ENCODE measurements around the gene BCL2L11. TPM values are rescaled to one million over a fixed set of nuclear protein-coding genes. Genes with fewer than 3 reads are reported as not detected.

BCL2L11 gene
- total and polyA plus RNA-seq, 9 of the 15 experiments (the other 6 are each of a cell fraction or from before 2014, with no cell fraction given), result 2.2 to 18.8 (median 5.0) TPM

DNA sequence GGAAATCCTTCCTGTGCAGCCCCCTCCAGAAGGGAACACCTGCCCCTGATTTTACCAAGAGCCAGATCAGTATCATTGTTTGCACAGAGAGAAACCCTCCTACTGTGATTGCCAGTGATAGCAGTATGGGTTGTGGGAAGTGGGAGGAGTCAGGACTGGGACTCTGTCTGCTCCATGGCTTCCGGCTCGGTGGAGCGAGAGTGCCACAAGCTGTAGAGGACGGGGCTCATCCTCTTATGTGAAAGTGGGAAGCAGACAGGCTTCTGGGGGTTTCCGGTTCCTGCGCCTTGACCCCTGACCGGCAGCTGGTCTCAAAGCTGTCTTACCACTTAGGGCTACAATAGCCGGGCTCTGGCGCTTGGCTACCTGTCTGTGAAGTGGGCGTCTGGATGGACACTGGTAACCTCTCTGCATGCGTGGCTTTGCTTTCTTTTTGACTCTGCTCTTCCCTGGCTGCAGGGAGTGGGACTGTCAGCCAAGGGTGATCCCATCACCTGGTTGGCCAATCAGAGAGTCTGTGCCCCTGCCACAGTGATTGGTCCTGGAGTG lies 79.7 kb downstream of the BCL2L11 start (continued):
- TF ChIP-seq, protein P1, sequence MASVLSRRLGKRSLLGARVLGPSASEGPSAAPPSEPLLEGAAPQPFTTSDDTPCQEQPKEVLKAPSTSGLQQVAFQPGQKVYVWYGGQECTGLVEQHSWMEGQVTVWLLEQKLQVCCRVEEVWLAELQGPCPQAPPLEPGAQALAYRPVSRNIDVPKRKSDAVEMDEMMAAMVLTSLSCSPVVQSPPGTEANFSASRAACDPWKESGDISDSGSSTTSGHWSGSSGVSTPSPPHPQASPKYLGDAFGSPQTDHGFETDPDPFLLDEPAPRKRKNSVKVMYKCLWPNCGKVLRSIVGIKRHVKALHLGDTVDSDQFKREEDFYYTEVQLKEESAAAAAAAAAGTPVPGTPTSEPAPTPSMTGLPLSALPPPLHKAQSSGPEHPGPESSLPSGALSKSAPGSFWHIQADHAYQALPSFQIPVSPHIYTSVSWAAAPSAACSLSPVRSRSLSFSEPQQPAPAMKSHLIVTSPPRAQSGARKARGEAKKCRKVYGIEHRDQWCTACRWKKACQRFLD (CRISPR knock-in tag; IDR thresholded peaks at IDR 0.05), result no peak
- no peak for TF ChIP-seq ZNF77 (CRISPR knock-in tag; IDR thresholded peaks at IDR 0.05)
- TF ChIP-seq ZEB2 (IDR thresholded peaks at IDR 0.05), result no peak
- TF ChIP-seq, protein P2, sequence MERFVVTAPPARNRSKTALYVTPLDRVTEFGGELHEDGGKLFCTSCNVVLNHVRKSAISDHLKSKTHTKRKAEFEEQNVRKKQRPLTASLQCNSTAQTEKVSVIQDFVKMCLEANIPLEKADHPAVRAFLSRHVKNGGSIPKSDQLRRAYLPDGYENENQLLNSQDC (CRISPR knock-in tag; IDR thresholded peaks at IDR 0.05), result no peak

DNA sequence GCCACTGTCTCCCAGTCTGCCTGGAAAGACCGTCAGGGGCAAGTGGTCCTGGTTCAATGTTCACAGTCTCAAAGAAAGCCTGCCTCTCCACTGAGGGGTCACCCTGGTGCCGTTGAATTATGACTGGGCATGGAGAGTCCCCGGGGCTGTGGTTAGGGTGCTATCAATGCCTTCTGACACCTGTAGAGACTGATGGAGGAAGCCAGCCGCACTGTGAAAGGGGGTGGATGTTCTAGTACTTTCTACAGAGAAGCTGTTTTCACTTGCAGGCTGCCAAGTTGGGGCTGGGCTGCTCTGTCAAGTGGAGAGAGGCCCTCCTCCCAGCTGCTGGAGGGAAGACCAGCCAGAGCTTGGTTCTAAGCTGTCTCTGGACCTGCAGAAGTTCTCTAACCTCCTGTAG lies 80.5 kb downstream of the BCL2L11 start:
- H3K27ac ChIP-seq (ENCODE audit: extremely low read depth, low read depth, low read length), result no peak overlapping the region
- BruUV-seq (replicated peaks), result no TSS peak
- H3K79me2 ChIP-seq (ENCODE audit: control insufficient read depth, insufficient read depth, low read length), result no peaks in the 10 kb centered on the region
- ChIA-PET POLR2A (no interaction called here), CTCF (ENCODE audit: low intra/inter-chr PET ratio) (no interaction called here)
- no peak overlapping the region for H3K4me2 ChIP-seq (ENCODE audit: insufficient read depth, low read length)
- no peak overlapping the region for H3K4me3 ChIP-seq
- no peaks in the 10 kb centered on the region for H3K9me3 ChIP-seq (replicated peaks; ENCODE audit: control insufficient read depth, insufficient read depth, low read depth, low read length)
- peaks cover 5% of the 10 kb centered on the region; the same call in 1 of the 3 replicates for H3K36me3 ChIP-seq (ENCODE audit: control insufficient read depth, insufficient read depth, low read length)
- WGBS (ENCODE audit: insufficient coverage, low coverage, missing lambda C conversion rate), result 64% methylated on average over 4 of the region's 4 CpGs
- H2AFZ ChIP-seq (ENCODE audit: low read depth, low read length), result no peak overlapping the region
- intact Hi-C loops (cut with micrococcal nuclease) (no loop called here), in situ Hi-C loops (cut with MboI) (no loop called here)
- H3K9me1 ChIP-seq (ENCODE audit: control insufficient read depth, insufficient read depth, low read length), result no peaks in the 10 kb centered on the region
- ATAC-seq, result peak; percentile 33; the same call in 2 of the 3 replicates
- H3K27me3 ChIP-seq (ENCODE audit: control insufficient read depth in 2 of 2, insufficient read depth in 2 of 2, low read length in 2 of 2), result no peaks in the 10 kb centered on the region
- peak; percentile 29 for FAIRE-seq
- no peak overlapping the region for H3K9ac ChIP-seq (ENCODE audit: insufficient read depth in 1 of 2, low read depth in 2 of 2, low read length in 2 of 2)
- no peaks in the 10 kb centered on the region; the same call in 1 of the 2 replicates for H4K20me1 ChIP-seq (replicated peaks; ENCODE audit: control insufficient read depth, insufficient read depth, low read length)
- DNase-seq (ENCODE audit: extremely low read depth in 1 of 4, low spot score in 3 of 4), result no peak
- no peaks in the 10 kb centered on the region for H3K4me1 ChIP-seq (replicated peaks in 1 of 2; ENCODE audit: control insufficient read depth in 2 of 2, insufficient read depth in 2 of 2, low read length in 2 of 2)
- TF ChIP-seq ZKSCAN1 (IDR thresholded peaks at IDR 0.05; ENCODE audit: low read depth, low read length), result no peak
- TF ChIP-seq, protein P3, sequence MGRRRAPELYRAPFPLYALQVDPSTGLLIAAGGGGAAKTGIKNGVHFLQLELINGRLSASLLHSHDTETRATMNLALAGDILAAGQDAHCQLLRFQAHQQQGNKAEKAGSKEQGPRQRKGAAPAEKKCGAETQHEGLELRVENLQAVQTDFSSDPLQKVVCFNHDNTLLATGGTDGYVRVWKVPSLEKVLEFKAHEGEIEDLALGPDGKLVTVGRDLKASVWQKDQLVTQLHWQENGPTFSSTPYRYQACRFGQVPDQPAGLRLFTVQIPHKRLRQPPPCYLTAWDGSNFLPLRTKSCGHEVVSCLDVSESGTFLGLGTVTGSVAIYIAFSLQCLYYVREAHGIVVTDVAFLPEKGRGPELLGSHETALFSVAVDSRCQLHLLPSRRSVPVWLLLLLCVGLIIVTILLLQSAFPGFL (CRISPR knock-in tag; IDR thresholded peaks at IDR 0.05), result no peak
- TF ChIP-seq TAF7 (tag; IDR thresholded peaks at IDR 0.05), result no peak
- TF ChIP-seq, protein P4, sequence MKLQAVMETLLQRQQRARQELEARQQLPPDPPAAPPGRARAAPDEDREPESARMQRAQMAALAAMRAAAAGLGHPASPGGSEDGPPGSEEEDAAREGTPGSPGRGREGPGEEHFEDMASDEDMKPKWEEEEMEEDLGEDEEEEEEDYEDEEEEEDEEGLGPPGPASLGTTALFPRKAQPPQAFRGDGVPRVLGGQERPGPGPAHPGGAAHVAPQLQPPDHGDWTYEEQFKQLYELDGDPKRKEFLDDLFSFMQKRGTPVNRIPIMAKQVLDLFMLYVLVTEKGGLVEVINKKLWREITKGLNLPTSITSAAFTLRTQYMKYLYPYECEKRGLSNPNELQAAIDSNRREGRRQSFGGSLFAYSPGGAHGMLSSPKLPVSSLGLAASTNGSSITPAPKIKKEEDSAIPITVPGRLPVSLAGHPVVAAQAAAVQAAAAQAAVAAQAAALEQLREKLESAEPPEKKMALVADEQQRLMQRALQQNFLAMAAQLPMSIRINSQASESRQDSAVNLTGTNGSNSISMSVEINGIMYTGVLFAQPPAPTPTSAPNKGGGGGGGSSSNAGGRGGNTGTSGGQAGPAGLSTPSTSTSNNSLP (IDR thresholded peaks at IDR 0.05; ENCODE audit: borderline replicate concordance, low read depth, low read length), result no peak
- TF ChIP-seq ZNF217 (CRISPR knock-in tag; IDR thresholded peaks at IDR 0.05), result no peak
- TF ChIP-seq ERF (CRISPR knock-in tag; IDR thresholded peaks at IDR 0.05), result no peak
- TF ChIP-seq FOXJ3 (CRISPR knock-in tag; IDR thresholded peaks at IDR 0.05), result no peak
- TF ChIP-seq ZNF124 (CRISPR knock-in tag; IDR thresholded peaks at IDR 0.05), result no peak
- TF ChIP-seq NFIC (IDR thresholded peaks at IDR 0.05), result no peak
- no peak for TF ChIP-seq NCOA1 (IDR thresholded peaks at IDR 0.05; ENCODE audit: low read depth)
- TF ChIP-seq ZNF77 (CRISPR knock-in tag; IDR thresholded peaks at IDR 0.05), result no peak
- no peak for TF ChIP-seq CC2D1A (IDR thresholded peaks at IDR 0.05)
- TF ChIP-seq NR3C1 (CRISPR knock-in tag; IDR thresholded peaks at IDR 0.05), result no peak
- TF ChIP-seq, protein P5, sequence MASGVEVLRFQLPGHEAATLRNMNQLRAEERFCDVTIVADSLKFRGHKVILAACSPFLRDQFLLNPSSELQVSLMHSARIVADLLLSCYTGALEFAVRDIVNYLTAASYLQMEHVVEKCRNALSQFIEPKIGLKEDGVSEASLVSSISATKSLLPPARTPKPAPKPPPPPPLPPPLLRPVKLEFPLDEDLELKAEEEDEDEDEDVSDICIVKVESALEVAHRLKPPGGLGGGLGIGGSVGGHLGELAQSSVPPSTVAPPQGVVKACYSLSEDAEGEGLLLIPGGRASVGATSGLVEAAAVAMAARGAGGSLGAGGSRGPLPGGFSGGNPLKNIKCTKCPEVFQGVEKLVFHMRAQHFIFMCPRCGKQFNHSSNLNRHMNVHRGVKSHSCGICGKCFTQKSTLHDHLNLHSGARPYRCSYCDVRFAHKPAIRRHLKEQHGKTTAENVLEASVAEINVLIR (CRISPR knock-in tag; IDR thresholded peaks at IDR 0.05), result no peak
- no peak for TF ChIP-seq GTF2F1 (IDR thresholded peaks at IDR 0.05; ENCODE audit: low read depth, low read length)
